Heart left ventricle (tissue), 13 donors: ENCODE measurements around the gene IQUB.

ENCODE experiments used
- POLR2A ChIP-seq, 2 donors: fragments of 450-650 bp; IDR thresholded peaks; one replicate each; pipeline ENCODE4 v1.6.1; 2017; ENCODE audit warnings: antibody characterized with exemption in 2 of 2, mild to moderate bottlenecking in 2 of 2, moderate library complexity in 2 of 2
- TF ChIP-seq, protein P1 (sequence below), 12 donors: fragments of 200-600 bp; sonication (generic) in 4 of 12; IDR thresholded peaks; one replicate each; pipeline versions ENCODE4 v1.5.0 to v1.8.0; 2018 to 2022; ENCODE audit warnings: antibody characterized with exemption in 12 of 12, mild to moderate bottlenecking in 5 of 12
- donor health status: ischemic (EF 13 %, LVEDD 7.1; RV severe dilation, severe dysfunction).
- donor health status: DM: no; HTN: yes; CAD: no.
- donor health status: DM: no; HTN: no; CAD: no.
- donor health status: ischemic (EF 25% LVEDD 6.9; RV normal size, moderate dysfunction).
- donor health status: ischemic (EF 25% LVEDD 5.7; RV mildly dilated, moderate dysfunction).
- donor health status: ischemic (EF 35%, LVEDD 5.7; RV mildly dilated, moderate dysfunction).
- donor health status: nonischemic (EF 11% LVEDD 7.7; RV severe dilation, severe dysfunction).
- donor health status: DM: yes; HTN: yes; CAD: no.
- donor health status: PGD.
- donor health status: ischemic (EF 29% LVEDD 5.4; RV normal size, mild dysfunction).
- donor health status: nonischemic (EF 23%, LVEDD 6.1; RV moderate dilation, normal function).

DNA sequence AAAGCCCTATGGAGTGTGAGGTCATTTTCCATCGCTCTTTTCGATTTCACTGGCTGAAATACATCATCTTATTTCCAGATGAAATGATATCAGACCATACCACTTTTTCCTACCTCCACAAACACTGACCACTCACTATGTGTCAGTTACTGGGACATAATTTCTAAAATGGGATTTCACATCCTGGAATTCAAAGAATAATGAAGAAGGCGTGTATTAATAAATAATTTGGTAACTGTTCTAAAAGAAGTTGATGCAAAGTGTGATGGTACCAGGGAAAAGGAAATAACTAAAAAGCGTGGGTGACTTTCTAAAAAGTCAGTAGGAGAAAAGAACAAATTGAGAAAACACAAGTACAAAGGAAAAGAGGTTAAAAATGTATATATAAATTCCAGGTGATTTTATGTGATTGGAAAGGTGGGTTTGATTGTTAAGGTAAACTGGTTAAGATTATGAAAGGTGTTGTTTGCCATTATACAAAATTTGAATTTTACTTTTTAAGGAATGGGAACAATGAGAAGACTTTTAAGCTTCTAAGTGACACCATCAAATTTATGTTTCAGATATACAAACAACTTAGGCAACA is 24.0 kb upstream of the IQUB start:
- no peak for TF ChIP-seq POLR2A (IDR thresholded peaks at IDR 0.05)
- TF ChIP-seq, protein P1, sequence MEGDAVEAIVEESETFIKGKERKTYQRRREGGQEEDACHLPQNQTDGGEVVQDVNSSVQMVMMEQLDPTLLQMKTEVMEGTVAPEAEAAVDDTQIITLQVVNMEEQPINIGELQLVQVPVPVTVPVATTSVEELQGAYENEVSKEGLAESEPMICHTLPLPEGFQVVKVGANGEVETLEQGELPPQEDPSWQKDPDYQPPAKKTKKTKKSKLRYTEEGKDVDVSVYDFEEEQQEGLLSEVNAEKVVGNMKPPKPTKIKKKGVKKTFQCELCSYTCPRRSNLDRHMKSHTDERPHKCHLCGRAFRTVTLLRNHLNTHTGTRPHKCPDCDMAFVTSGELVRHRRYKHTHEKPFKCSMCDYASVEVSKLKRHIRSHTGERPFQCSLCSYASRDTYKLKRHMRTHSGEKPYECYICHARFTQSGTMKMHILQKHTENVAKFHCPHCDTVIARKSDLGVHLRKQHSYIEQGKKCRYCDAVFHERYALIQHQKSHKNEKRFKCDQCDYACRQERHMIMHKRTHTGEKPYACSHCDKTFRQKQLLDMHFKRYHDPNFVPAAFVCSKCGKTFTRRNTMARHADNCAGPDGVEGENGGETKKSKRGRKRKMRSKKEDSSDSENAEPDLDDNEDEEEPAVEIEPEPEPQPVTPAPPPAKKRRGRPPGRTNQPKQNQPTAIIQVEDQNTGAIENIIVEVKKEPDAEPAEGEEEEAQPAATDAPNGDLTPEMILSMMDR (IDR thresholded peaks at IDR 0.05), result no peak
